SU-DHL-6 (cell line): ENCODE results near the gene SAFB2.

Source experiments
- CTCF ChIP-seq: fragments of 200-600 bp; sonication (generic); IDR thresholded peaks from one replicate; pipeline ENCODE4 v1.5.1; 2017; ENCODE audit warnings: antibody characterized with exemption, mild to moderate bottlenecking, low read length, moderate library complexity; ENCODE audit not compliant: insufficient read depth, poor library complexity, severe bottlenecking
- EZH2phosphoT487 ChIP-seq: fragments of 200-600 bp; sonication (generic), shearing (Covaris generic); conservative IDR thresholded peaks from 2 replicates; pipeline ENCODE4 v1.6.1; 2018; ENCODE audit warnings: mild to moderate bottlenecking, antibody characterized with exemption, low read length, moderate library complexity, mixed read lengths

- no peak for TF ChIP-seq CTCF
- no peak for TF ChIP-seq EZH2phosphoT487
These were observed 29.7 kb upstream of the SAFB2 start for GRCh38 chr19:5652261-5652660.
